Panc1 (cell line): ENCODE measurements around the gene THADA. TPM values are rescaled to one million over a fixed set of nuclear protein-coding genes. Genes with fewer than 3 reads are reported as not detected.

Experiments
- ATAC-seq: fragments of 200-7000 bp; cut with Tn5 transposase; 2 replicates; pipeline ENCODE4 v1.9.1; 2020; ENCODE audit warnings: mild to moderate bottlenecking, moderate library complexity
- BruUV-seq: library from RNA; stranded (reverse); fragments of 400-500 nt; replicated peaks from 2 replicates; lab custom pipeline; 2021; lab: Mats Ljungman, UMichigan
- CTCF ChIA-PET: fragments of 300-600 bp; sonication (Branson Sonifier 250); formaldehyde crosslinking; loops from one replicate; lab custom pipeline; 2022; ENCODE audit warnings: antibody characterized with exemption; lab: Charles Lee
- POLR2A ChIA-PET: fragments of 300-600 bp; sonication (Branson Sonifier 250); formaldehyde crosslinking; loops from one replicate; lab custom pipeline; 2022; ENCODE audit warnings: antibody characterized with exemption; lab: Charles Lee
- DNase-seq: peaks from one replicate; pipeline ENCODE4 v3.0.0-alpha.2; 2010; ENCODE audit warnings: low read depth, low spot score
- H3K27ac ChIP-seq: 2 replicates; pipeline ENCODE4 v1.5.1; 2011; ENCODE audit warnings: mild to moderate bottlenecking, low read length, inconsistent platforms
- H3K27me3 ChIP-seq: fragments of 200-500 bp; sonication (Bioruptor generic); 2 replicates; pipeline ENCODE4 v1.6.0; 2014; ENCODE audit warnings: low read length, inconsistent platforms; ENCODE audit not compliant: control insufficient read depth, insufficient read depth
- H3K36me3 ChIP-seq: fragments of 200-500 bp; sonication (Bioruptor generic); 2 replicates; pipeline ENCODE4 v1.5.1; 2014; ENCODE audit warnings: inconsistent platforms, mild to moderate bottlenecking, low read length, moderate library complexity; ENCODE audit not compliant: control insufficient read depth, insufficient read depth
- H3K4me1 ChIP-seq: 2 replicates; pipeline ENCODE4 v1.5.1; 2011; ENCODE audit warnings: inconsistent platforms, mild to moderate bottlenecking, low read length, moderate library complexity; ENCODE audit not compliant: control insufficient read depth, insufficient read depth
- H3K4me3 ChIP-seq, 2 experiments: 2 replicates each; pipeline ENCODE4 v1.5.1; 2011 to 2012; ENCODE audit warnings: low read depth in 2 of 2, low read length in 2 of 2, mild to moderate bottlenecking in 2 of 2, inconsistent platforms in 1 of 2, moderate library complexity in 1 of 2
- H3K9me3 ChIP-seq: fragments of 200-500 bp; sonication (Bioruptor generic); 2 replicates; pipeline ENCODE4 v1.5.1; 2014; ENCODE audit warnings: low read depth, mild to moderate bottlenecking, inconsistent platforms, low read length, moderate library complexity; ENCODE audit not compliant: control insufficient read depth, insufficient read depth
- POLR2AphosphoS5 ChIP-seq: IDR thresholded peaks from 2 replicates; pipeline ENCODE4 v1.6.1; 2012; ENCODE audit warnings: mild to moderate bottlenecking, low read depth, low read length, moderate library complexity
- SIN3A ChIP-seq: IDR thresholded peaks from 2 replicates; pipeline ENCODE4 v1.6.1; 2012; ENCODE audit warnings: low read depth, mild to moderate bottlenecking, low read length, moderate library complexity, borderline replicate concordance; ENCODE audit not compliant: insufficient read depth
- TCF7L2 ChIP-seq: IDR thresholded peaks from 2 replicates; pipeline ENCODE4 v1.6.1; 2011; ENCODE audit warnings: mild to moderate bottlenecking, low read depth, low read length, inconsistent platforms
- in situ Hi-C: cut with HindIII; loops from 2 replicates; pipeline ENCODE4 v1.10.0; 2016; ENCODE audit warnings: low sequenced_read_pairs, low pct_unique_long_range_greater_than_20kb
- intact Hi-C: fragments of 100-400 bp; cut with micrococcal nuclease; formaldehyde crosslinking; loops from one replicate; pipeline ENCODE4 v1.10.0; 2022; ENCODE audit not compliant: unreplicated experiment
- total RNA-seq: library from RNA; stranded (reverse); gene quantifications from one replicate; pipeline ENCODE4 v1.2.1, GENCODE V29; 2021; ENCODE audit not compliant: unreplicated experiment
- TF ChIP-seq, protein P1 (sequence below): fragments of 450-650 bp; IDR thresholded peaks from 2 replicates; pipeline ENCODE4 v1.5.1; 2017; ENCODE audit warnings: mild to moderate bottlenecking
- TF ChIP-seq, protein P2 (sequence below), 2 experiments: IDR thresholded peaks; 2 replicates each; pipeline ENCODE4 v1.6.1; 2011 to 2012; ENCODE audit warnings: low read depth in 2 of 2, control low read depth in 1 of 2, low read length in 1 of 2, mild to moderate bottlenecking in 1 of 2, moderate library complexity in 1 of 2; ENCODE audit not compliant: insufficient read depth in 1 of 2

THADA gene
- total RNA-seq, 1 experiment from 2014 or later: 37.2 TPM

DNA sequence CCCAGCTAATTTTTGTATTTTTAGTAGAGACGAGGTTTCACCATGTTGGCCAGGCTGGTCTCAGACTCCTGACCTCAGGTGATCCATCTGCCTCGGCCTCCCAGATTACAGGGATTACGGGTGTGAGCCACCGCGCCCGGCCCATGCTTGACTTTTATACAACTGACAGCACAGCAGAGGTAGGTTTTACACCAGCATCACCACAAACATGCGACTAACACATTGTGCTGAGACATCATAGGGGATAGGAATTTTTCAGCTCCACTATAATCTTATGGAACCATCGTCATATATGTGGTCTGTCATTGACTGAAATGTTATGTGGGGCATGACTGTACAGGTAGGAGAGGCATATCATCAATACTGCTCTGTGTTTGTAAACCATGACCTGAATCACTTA is 122.1 kb downstream of the THADA start:
- in situ Hi-C loops: no loop called here
- H3K36me3 ChIP-seq: no peaks in the 10 kb centered on the region
- intact Hi-C loops: no loop called here
- H3K9me3 ChIP-seq: no peaks in the 10 kb centered on the region
- BruUV-seq: no TSS peak
- H3K4me3 ChIP-seq: no peak overlapping the region
- CTCF ChIA-PET: no interaction called here
- no peaks in the 10 kb centered on the region for H3K27me3 ChIP-seq
- ATAC-seq (no peak), DNase-seq (no peak)
- POLR2A ChIA-PET: no interaction called here
- H3K4me1 ChIP-seq: 0 out of 2 replicates have a peak, but pooled peaks cover 3% of the 10 kb centered on the region
- TF ChIP-seq, protein P1, sequence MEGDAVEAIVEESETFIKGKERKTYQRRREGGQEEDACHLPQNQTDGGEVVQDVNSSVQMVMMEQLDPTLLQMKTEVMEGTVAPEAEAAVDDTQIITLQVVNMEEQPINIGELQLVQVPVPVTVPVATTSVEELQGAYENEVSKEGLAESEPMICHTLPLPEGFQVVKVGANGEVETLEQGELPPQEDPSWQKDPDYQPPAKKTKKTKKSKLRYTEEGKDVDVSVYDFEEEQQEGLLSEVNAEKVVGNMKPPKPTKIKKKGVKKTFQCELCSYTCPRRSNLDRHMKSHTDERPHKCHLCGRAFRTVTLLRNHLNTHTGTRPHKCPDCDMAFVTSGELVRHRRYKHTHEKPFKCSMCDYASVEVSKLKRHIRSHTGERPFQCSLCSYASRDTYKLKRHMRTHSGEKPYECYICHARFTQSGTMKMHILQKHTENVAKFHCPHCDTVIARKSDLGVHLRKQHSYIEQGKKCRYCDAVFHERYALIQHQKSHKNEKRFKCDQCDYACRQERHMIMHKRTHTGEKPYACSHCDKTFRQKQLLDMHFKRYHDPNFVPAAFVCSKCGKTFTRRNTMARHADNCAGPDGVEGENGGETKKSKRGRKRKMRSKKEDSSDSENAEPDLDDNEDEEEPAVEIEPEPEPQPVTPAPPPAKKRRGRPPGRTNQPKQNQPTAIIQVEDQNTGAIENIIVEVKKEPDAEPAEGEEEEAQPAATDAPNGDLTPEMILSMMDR: no peak
- no peak for TF ChIP-seq SIN3A
- TF ChIP-seq POLR2AphosphoS5: no peak
- no peak for TF ChIP-seq TCF7L2
- TF ChIP-seq, protein P2, sequence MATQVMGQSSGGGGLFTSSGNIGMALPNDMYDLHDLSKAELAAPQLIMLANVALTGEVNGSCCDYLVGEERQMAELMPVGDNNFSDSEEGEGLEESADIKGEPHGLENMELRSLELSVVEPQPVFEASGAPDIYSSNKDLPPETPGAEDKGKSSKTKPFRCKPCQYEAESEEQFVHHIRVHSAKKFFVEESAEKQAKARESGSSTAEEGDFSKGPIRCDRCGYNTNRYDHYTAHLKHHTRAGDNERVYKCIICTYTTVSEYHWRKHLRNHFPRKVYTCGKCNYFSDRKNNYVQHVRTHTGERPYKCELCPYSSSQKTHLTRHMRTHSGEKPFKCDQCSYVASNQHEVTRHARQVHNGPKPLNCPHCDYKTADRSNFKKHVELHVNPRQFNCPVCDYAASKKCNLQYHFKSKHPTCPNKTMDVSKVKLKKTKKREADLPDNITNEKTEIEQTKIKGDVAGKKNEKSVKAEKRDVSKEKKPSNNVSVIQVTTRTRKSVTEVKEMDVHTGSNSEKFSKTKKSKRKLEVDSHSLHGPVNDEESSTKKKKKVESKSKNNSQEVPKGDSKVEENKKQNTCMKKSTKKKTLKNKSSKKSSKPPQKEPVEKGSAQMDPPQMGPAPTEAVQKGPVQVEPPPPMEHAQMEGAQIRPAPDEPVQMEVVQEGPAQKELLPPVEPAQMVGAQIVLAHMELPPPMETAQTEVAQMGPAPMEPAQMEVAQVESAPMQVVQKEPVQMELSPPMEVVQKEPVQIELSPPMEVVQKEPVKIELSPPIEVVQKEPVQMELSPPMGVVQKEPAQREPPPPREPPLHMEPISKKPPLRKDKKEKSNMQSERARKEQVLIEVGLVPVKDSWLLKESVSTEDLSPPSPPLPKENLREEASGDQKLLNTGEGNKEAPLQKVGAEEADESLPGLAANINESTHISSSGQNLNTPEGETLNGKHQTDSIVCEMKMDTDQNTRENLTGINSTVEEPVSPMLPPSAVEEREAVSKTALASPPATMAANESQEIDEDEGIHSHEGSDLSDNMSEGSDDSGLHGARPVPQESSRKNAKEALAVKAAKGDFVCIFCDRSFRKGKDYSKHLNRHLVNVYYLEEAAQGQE (IDR thresholded peaks at IDR 0.05; ENCODE audit: insufficient read depth in 1 of 2, low read depth in 2 of 2, low read length in 1 of 2): no peak
- H3K27ac ChIP-seq: no peak overlapping the region

DNA sequence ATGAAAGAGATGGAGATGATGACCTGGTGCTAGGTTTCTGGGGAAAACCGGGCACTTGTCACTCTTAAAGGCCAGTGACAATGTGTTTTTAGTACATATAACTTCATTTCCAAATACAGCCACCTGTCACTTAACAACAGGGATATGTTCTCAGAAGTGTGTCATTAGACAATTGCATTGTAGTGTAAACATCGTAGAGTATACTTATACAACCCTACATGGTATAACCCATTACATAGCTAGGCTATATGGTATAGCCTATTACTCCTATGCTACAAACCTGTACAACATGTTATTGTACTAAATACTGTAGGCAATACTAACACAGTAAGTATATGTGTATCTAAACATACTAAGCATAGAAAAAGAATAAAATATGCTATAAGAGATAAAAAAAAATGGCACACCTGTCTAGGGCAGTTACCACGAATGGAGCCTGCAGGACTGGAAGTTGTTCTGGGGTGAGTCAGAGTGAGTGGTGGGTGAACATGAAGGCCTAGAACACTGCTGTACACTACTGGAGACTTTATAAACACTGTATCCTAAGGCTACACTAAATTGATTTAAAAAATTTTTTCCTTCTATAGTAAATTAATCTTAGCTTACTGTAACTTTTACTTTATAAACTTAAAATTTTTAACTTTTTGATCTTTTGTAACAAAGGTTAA is 123.2 kb downstream of the THADA start:
- DNase-seq: no peak
- BruUV-seq: no TSS peak
- no peak for ATAC-seq
- Histone ChIP-seq H3K4me1 (no peaks in the 10 kb centered on the region), H3K27me3 (no peaks in the 10 kb centered on the region), H3K36me3 (no peaks in the 10 kb centered on the region), H3K9me3 (no peaks in the 10 kb centered on the region), H3K4me3 (no peak overlapping the region), H3K27ac (no peak overlapping the region)
- intact Hi-C loops: no loop called here
- POLR2A ChIA-PET: no interaction called here
- in situ Hi-C loops: no loop called here
- CTCF ChIA-PET: no interaction called here
- no peak for TF ChIP-seq TCF7L2
- no peak for TF ChIP-seq POLR2AphosphoS5
- TF ChIP-seq, protein P1: no peak
- TF ChIP-seq SIN3A: no peak
- TF ChIP-seq, protein P2 (IDR thresholded peaks at IDR 0.05; ENCODE audit: insufficient read depth in 1 of 2, low read depth in 2 of 2, low read length in 1 of 2): no peak
